Cardiac fibroblast (primary cell): ENCODE measurements around the gene WDR59.

Experiments used
- DNase-seq, 2 donors: peaks; one replicate each; pipeline versions ENCODE4 v3.0.0 to v3.0.0-alpha.2; 2010; ENCODE audit warnings: low read depth in 2 of 2
- H3K4me3 ChIP-seq, 2 donors: replicated peaks in 1 of 2; 1 replicate in 1 of 2; 2 replicates in 1 of 2; pipeline ENCODE4 v1.5.1; 2011; ENCODE audit warnings: low read depth in 2 of 2, low read length in 2 of 2, mild to moderate bottlenecking in 2 of 2, moderate library complexity in 1 of 2
- CTCF ChIP-seq: IDR thresholded peaks from one replicate; pipeline ENCODE4 v1.5.1; 2011; ENCODE audit warnings: low read depth, mild to moderate bottlenecking, low read length, inconsistent platforms

The WDR59 gene

GRCh38 chr16:74942977-74943918 lies 41.7 kb downstream of the WDR59 start:
- no peak overlapping the region for H3K4me3 ChIP-seq
- no peak for TF ChIP-seq CTCF
- no peak for DNase-seq

- no peak overlapping the region for H3K4me3 ChIP-seq
- no peak for TF ChIP-seq CTCF
- DNase-seq: no peak
These were observed 42.4 kb downstream of the WDR59 start for GRCh38 chr16:74942566-74942965.

GRCh38 chr16:74939688-74940087 lies 45.2 kb downstream of the WDR59 start:
- H3K4me3 ChIP-seq: no peak overlapping the region
- TF ChIP-seq CTCF: no peak
- DNase-seq: no peak

- TF ChIP-seq CTCF: no peak
- peak; percentile 72 to 96 for DNase-seq
- no peak overlapping the region for H3K4me3 ChIP-seq
These were observed 47.9 kb downstream of the WDR59 start for GRCh38 chr16:74936902-74937560.

- DNase-seq: no peak
- no peak overlapping the region for H3K4me3 ChIP-seq
- TF ChIP-seq CTCF: no peak
These were observed 53.5 kb downstream of the WDR59 start for GRCh38 chr16:74931445-74931844.

- TF ChIP-seq CTCF: no peak
- no peak overlapping the region for H3K4me3 ChIP-seq
- DNase-seq: no peak
These were observed 55.3 kb downstream of the WDR59 start for GRCh38 chr16:74929636-74930035.
